Ovary (tissue), 3 donors: ENCODE measurements around the gene VWA5B2.

ENCODE experiments used
- CTCF ChIP-seq, 3 donors: fragments of 450-650 bp in 2 of 3; fragments of 200-600 bp in 1 of 3; IDR thresholded peaks; one replicate each; pipeline versions ENCODE4 v1.5.1 to v1.8.0; 2016 to 2022; ENCODE audit warnings: antibody characterized with exemption in 3 of 3, mild to moderate bottlenecking in 1 of 3
- EP300 ChIP-seq: sonication (generic); formaldehyde crosslinking; IDR thresholded peaks from one replicate; pipeline ENCODE4 v1.6.1; 2017; ENCODE audit warnings: antibody characterized with exemption
- donor health status: DM: no; HTN: no; CAD: no.

GRCh38 chr3:184259396-184259877, 30.1 kb downstream of the VWA5B2 start:
- TF ChIP-seq CTCF (IDR thresholded peaks at IDR 0.05) (no peak), EP300 (no peak)
